ENCODE measurements around the gene BICD1.

The BICD1 gene

GRCh38 chr12:32285489-32285888 lies 178.8 kb downstream of the BICD1 start:
- no peak for DNase-seq

GRCh38 chr12:32290411-32290810 lies 183.8 kb downstream of the BICD1 start:
- no peak for DNase-seq

GRCh38 chr12:32292151-32292550 lies 185.5 kb downstream of the BICD1 start:
- no peak for DNase-seq

GRCh38 chr12:32293808-32294419 lies 187.3 kb downstream of the BICD1 start:
- no peak for DNase-seq

- no peak for DNase-seq
Observed at GRCh38 chr12:32296567-32296966, 189.9 kb downstream of the BICD1 start.

- DNase-seq, result no peak
Observed at GRCh38 chr12:32298917-32299316, 192.3 kb downstream of the BICD1 start.

- DNase-seq, result no peak
Observed at GRCh38 chr12:32301216-32301615, 194.6 kb downstream of the BICD1 start.

- no peak for DNase-seq
Observed at GRCh38 chr12:32302218-32303173, 195.8 kb downstream of the BICD1 start.

- no peak for DNase-seq
Observed at GRCh38 chr12:32303174-32303549, 196.5 kb downstream of the BICD1 start.

GRCh38 chr12:32305163-32305562 lies 198.5 kb downstream of the BICD1 start:
- no peak for DNase-seq

- DNase-seq, result no peak
Observed at GRCh38 chr12:32307326-32307725, 200.7 kb downstream of the BICD1 start.

GRCh38 chr12:32309811-32310736 lies 203.4 kb downstream of the BICD1 start:
- no peak for DNase-seq

GRCh38 chr12:32312049-32312670 lies 205.5 kb downstream of the BICD1 start:
- no peak for DNase-seq

- no peak for DNase-seq
Observed at GRCh38 chr12:32322354-32322753, 215.7 kb downstream of the BICD1 start.

- DNase-seq, result no peak
Observed at GRCh38 chr12:32331133-32331532, 224.5 kb downstream of the BICD1 start.

GRCh38 chr12:32332446-32332845 lies 225.8 kb downstream of the BICD1 start:
- no peak for DNase-seq

GRCh38 chr12:32334371-32334777 lies 227.7 kb downstream of the BICD1 start:
- DNase-seq, result no peak

GRCh38 chr12:32336261-32336660 lies 229.6 kb downstream of the BICD1 start:
- DNase-seq, result no peak

- no peak for DNase-seq
Observed at GRCh38 chr12:32343496-32343895, 236.8 kb downstream of the BICD1 start.

- DNase-seq, result no peak
Observed at GRCh38 chr12:32344047-32344446, 237.4 kb downstream of the BICD1 start.

- no peak for DNase-seq
Observed at GRCh38 chr12:32353540-32353939, 246.9 kb downstream of the BICD1 start.

- no peak for DNase-seq
Observed at GRCh38 chr12:32357601-32358249, 251.1 kb downstream of the BICD1 start.

Data from activated gamma-delta T cell (primary cell).